ENCODE measurements around the gene PAX9. TPM values are rescaled to one million over a fixed set of nuclear protein-coding genes. Genes with fewer than 3 reads are reported as not detected.

The PAX9 gene
- total and polyA plus RNA-seq, 2 donors from 2014 or later = 0.19 TPM; not detected in 1

GRCh38 chr14:36726128-36726527, 64.5 kb downstream of the PAX9 start:
- TF ChIP-seq CTCF (IDR thresholded peaks at IDR 0.05; ENCODE audit: borderline replicate concordance, extremely low read depth, insufficient read depth) = no peak
- Histone ChIP-seq H3K4me3 (ENCODE audit: low read length in 3 of 3) (no peak overlapping the region), H3K36me3 (ENCODE audit: control insufficient read depth in 2 of 3, insufficient read depth in 3 of 3, low read length in 3 of 3) (no peaks in the 10 kb centered on the region), H3K9me3 (ENCODE audit: control insufficient read depth in 2 of 3, insufficient read depth in 1 of 3, low read length in 3 of 3) (no peaks in the 10 kb centered on the region), H3K4me1 (ENCODE audit: control insufficient read depth in 2 of 3, insufficient read depth in 2 of 3, low read depth in 1 of 3, low read length in 3 of 3) (no peaks in the 10 kb centered on the region), H3K27me3 (ENCODE audit: control insufficient read depth, insufficient read depth, low read length) (no peaks in the 10 kb centered on the region), H3K27ac (ENCODE audit: low read depth in 2 of 2, low read length in 2 of 2) (no peak overlapping the region), H3K9ac (ENCODE audit: low read length in 3 of 3) (no peak overlapping the region)
- DNase-seq (no peak), FAIRE-seq (no peak)
- intact Hi-C loops (cut with DNase I) = no loop called here

Other genes starting within 250 kb of the PAX9 start
- not detected for gene NKX2-1, start 141.6 kb upstream of the PAX9 start, total RNA-seq
- gene NKX2-1, start 141.6 kb upstream of the PAX9 start, polyA plus RNA-seq (ENCODE audit: insufficient read depth, low read depth, low replicate concordance) = not detected
- gene NKX2-8, start 79.2 kb upstream of the PAX9 start, total RNA-seq = not detected
- gene NKX2-8, start 79.2 kb upstream of the PAX9 start, polyA plus RNA-seq (ENCODE audit: insufficient read depth, low read depth, low replicate concordance) = not detected